SHP77 treated with DMSO at 0.1 percent for 48 hours (cell line): ENCODE data around the gene FLNC.

ENCODE experiments used
- DNase-seq: peaks from one replicate; lab custom pipeline; 2025; lab: John Stamatoyannopoulos, UW

Gene FLNC

GRCh38 chr7:128801003-128801402, 29.2 kb upstream of the FLNC start:
- no peak for DNase-seq

DNA sequence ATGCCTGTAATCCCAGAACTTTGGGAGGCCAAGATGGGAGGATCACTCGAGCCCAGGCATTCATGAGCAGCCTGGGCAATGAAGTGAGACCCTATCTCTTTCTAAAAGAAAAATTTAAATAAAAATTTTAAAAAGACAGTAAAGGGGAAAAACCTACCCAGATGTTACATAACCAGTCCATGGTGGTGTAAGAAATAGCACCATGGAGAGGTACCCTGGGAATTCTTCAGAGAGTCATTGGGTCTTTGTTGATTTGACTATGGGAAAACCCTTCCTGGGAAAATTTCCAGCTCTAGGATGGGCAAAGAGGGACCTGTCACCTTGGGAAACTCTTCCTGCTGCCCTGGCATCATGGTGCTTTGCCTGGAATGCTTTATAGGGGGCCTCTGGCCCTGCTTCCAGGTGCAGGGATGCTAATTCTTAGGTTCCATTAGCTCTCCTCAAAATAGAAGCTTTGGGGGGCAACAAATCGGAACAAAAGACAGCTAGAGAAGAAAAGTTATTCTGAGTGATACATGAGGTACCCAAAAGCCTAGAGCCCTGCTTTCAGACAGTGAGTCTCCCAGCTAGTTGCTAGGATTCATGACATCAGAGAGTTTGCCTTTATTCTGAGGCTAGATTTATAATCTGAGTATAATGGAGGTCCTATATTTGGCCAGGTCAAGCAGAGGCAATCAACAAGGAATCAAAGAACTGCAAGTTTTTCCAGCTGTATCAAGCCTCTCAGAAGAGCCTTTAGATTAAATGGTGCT, 28.4 kb upstream of the FLNC start:
- DNase-seq, result no peak

DNA sequence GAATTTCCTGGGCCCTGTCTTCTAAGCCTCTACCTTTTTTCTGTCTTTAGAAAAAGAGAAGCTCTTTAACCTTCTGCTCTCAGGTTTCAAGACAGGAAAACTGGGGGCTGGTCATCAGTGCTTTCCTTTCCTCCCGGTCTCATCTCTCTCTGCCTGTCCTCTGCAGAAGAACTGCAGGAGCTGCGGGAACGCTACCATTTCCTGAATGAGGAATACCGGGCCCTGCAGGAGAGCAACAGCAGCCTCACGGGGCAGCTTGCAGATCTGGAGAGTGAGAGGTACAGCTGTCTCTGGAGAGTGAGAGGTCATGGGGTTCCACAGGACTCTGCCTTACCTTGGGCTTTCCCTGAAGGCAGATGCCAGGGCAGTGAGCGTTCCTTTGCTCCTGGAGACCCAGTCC, 25.7 kb upstream of the FLNC start:
- no peak for DNase-seq

- no peak for DNase-seq
Observed at GRCh38 chr7:128805225-128805624, 25.0 kb upstream of the FLNC start.

DNA sequence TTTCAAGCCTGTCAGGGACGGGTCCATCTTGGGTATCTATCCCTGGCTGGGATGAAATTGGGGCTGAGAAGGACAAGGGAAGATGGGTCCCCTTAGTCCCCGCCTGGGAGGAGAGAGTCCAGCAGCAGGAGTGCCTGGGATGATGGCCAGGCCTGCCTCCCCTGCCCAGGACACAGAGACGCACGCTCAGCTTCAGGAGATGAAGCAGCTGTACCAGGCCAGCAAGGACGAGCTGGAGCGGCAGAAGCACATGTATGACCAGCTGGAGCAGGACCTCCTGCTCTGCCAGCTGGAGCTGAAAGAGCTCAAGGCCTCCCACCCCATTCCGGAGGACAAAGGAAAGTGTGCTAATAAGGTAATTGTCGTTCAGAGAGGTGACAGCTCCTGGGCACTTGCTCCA, 23.0 kb upstream of the FLNC start:
- DNase-seq, result no peak

GRCh38 chr7:128809363-128809762, 20.8 kb upstream of the FLNC start:
- DNase-seq, result no peak

- no peak for DNase-seq
Observed at GRCh38 chr7:128810473-128810872, 19.7 kb upstream of the FLNC start.

DNA sequence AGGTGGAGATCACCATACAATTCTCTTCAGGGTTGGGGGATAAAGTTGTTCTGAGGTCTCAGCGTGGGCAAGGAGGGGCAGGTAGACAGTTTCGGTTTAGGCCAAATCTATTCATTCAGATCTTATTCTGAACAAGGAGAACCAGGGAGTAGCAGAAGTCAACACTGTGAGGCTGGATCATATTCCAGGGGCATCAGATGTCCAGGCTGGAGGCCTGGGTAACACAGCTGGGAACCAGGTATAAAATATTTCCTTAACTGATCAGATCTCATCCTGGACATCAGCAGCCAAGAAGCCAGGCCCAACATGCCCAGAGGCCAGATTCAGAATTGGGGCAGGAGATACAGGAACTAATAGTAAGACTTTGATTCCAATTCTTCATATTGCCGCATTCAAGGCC, 19.2 kb upstream of the FLNC start:
- DNase-seq, result no peak

DNA sequence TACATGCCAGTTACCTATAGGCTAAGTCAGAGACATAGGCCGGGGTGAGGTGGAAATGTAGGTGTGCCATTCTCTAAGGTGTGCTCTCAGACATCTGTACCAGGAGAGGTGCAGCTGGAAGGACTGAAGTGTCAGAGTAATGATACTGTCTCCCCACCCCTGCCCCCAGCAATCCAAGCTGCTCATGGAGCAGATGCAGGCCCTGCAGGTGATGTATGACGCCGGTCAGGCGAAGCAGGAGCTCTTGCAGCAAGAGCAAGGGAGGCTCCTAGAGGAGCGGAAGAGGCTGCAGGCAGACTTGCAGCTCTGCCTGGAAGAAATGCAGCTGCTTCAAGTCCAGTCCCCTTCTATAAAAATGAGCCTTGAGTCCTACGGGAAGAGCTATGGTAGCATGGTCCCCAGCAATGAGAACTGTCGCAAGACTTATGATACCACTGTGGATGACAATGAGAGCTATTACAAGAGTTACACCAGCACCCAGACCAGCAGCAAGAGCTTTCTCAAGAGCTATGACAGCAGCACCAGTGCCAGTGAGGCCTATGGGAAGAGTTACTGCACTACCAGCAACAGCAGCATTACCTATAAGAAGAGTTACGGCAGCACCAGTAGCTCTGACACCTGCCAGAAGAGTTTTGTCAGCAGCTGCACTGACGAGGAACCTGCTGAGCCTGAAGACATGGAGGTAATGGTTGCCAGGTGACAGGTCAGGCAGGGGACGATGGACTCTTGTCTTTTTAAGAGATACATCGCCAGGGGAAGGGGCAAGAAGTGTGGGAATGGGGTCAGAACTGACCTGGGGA, 18.4 kb upstream of the FLNC start:
- DNase-seq, result no peak

DNA sequence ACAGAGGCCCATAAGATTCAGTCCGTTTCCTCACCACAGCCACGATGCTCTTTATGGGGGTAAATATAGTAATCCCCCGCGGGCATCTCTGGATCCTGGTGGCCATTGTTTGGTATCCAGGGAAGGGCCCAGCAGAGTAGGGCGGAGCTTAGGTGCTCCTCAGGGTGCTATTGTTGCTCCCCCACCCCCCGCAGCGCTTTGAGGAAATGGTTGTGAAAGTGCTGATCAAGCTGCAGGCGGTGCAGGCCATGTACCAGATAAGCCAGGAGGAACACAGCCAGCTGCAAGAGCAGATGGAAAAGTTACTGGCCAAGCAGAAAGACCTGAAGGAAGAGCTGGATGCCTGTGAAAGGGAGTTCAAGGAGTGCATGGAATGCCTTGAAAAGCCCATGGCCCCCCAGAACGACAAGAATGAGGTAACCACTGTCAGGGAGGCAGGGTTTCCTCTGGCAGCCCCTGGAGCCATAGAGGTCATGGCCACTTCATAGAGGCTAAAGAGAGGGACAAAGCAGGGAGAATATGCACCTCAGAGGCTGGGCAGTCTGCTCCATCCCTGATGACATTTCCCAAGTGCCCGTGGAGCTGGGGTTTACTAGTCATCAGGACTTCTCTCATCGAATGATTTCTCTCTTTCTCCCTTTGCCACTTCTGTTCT, 17.6 kb upstream of the FLNC start:
- DNase-seq, result no peak

- no peak for DNase-seq
Observed at GRCh38 chr7:128814499-128814898, 15.7 kb upstream of the FLNC start.

DNA sequence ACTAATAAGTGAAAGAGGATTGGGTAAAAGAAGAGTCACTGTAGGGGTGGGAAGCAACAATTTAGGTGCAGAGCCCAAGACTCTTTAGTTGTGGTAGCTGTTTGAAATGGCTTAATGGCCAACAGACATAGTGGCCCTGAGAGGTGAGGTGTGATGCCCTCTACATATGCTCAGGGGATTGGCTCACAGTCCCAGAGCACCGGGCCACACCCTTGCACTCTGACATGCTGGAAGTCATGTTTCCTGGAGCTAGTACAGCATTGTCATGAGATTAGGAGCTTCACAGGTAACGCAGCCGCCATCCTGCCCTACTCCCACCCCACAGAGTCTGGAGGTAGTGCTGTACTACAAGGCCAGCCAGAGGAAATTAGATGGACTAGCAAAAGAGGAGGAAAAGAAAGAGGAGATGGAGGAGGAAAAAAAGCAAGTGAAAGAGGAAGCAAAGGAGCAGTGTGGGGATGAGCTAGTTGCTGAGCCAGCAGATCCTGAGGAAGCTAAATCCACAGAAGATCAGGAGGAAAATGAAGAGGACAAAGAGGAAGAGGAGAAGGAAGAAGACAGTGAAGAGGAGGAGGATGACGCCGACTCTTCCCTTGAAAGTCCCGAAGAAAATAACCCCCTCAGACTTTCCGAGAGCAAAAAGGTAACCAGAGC, 14.8 kb upstream of the FLNC start:
- DNase-seq, result no peak

GRCh38 chr7:128818694-128819093, 11.5 kb upstream of the FLNC start:
- DNase-seq, result no peak

DNA sequence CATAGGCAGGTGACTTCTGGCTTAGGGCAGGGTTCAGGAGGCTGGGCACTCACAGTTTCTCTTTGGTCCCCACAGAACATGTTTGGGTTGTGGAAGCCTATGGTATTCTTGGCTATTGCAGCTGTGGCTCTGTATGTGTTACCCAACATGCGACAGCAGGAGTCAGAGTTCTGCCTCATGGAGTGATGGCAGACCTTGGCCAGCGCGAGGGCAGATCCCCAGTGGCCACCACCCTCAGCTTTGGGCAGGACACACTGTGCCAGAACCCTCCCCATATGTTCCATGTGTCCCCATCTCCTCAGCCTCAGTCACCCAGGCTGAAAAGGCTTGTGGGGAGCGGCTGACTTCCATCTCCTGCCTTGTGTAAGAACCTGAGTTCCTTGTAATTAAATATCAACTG, 8.5 kb upstream of the FLNC start:
- DNase-seq, result no peak

- DNase-seq, result no peak
Observed at GRCh38 chr7:128826512-128826911, 3.7 kb upstream of the FLNC start.

DNA sequence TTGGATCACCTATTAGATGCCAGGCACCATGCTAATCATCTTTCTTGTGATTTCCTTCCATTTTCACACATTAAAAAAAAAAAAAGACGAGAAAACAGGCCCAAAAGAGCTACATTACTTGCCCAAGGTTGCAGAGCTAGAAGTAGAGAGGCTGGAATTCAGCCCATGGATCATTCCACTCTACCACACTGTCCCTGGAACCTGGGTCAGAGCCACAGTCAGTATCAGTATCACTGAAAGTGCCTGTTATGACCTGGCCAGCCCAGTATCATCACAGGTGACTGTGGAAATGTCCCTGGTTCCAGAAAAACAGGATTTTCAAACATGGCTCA, 3.3 kb upstream of the FLNC start:
- DNase-seq, result no peak

DNA sequence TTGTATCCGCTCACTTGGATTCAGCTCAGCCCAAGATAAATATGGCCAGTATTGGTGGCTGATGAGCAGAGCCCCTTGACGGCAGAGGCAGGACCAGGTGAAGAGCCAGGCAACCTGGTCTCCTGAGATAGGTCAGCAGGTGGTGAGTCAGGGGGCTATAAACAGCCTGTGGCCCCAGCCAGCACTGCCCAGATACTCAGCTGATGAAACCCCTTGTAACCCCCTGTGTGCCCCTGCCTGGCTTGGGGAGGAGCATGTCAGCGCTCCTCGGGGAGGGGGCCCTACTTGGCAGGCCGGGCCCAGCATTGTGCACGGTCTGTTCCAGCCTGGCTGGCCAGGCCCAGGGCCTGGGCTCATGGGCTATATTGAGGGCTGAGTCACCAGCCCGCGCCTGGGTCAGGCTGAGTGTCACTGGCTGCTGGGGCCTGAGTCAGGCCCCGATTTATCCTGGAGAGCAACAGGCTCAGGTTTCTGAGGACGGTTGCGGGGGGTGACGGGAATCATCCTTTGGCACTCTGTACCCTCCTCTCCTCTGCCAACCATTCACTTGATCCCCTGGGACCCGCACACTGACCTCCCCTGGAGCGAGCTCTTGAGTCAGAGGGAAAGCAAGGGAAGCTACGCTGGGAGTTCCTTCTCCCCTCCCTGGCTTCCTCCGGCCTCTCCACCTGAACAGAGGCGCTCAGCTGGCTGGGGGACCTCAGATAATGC, 2.8 kb upstream of the FLNC start:
- DNase-seq, result no peak

GRCh38 chr7:128827971-128828711, 2.1 kb upstream of the FLNC start:
- no peak for DNase-seq

DNA sequence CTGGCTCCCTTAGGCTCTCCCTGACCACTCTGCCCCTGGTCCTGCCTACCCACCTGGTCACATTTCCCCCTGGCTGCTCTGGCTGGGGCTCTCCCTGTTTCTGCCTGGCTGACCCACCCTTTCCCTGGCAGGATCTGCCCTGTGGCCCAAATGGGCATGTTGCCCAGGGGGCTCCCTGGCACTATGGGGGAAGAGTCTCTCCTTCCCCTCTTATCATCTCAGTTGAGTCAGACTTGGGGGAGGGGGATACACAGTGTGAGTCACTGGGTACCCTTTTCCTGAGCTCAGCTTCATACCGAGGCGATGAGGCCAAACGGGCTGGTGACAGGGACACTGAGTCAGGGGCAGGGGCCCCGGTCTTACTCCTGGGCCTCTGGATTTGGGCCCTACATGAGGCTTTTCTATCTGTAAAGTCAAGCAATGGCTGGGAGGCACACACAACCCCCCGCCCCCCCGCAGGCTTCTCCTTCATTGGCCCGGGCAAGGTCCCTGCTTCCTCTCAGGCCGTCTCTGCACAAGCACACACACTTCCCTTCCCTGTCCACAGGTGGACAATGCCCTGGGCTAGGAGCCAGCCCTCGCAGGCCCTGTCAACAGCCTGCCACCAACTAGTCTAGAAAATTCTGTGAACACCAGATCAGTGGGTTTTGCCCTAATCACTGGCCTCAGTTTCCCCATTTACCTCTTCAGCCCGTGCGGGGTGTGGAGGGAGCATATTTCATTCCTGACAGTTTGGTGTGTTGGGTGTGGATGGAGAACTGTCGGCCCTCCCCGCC, 627 bp upstream of the FLNC start:
- DNase-seq, result no peak

GRCh38 chr7:128831178-128831993, 1.2 kb downstream of the FLNC start:
- no peak for DNase-seq
